Mononuclear cell (primary cell): ENCODE data around the gene HIVEP3. TPM values are rescaled to one million over a fixed set of nuclear protein-coding genes. Genes with fewer than 3 reads are reported as not detected.

Source experiments
- H3K27me3 ChIP-seq: 2 replicates; pipeline ENCODE4 v1.6.0; 2011; ENCODE audit warnings: low read length, control low read depth; ENCODE audit not compliant: insufficient read depth
- H3K4me1 ChIP-seq: 2 replicates; pipeline ENCODE4 v1.5.1; 2011; ENCODE audit warnings: mild to moderate bottlenecking, low read length, control low read depth; ENCODE audit not compliant: insufficient read depth
- H3K4me3 ChIP-seq: 2 replicates; pipeline ENCODE4 v1.5.1; 2011; ENCODE audit warnings: mild to moderate bottlenecking, low read length, moderate library complexity
- H3K9me3 ChIP-seq: 2 replicates; pipeline ENCODE4 v1.5.1; 2011; ENCODE audit warnings: low read depth, mild to moderate bottlenecking, control low read depth, low read length
- total RNA-seq: library from RNA; depleted of rRNA; stranded (reverse); fragments of >200 nt; gene quantifications from one replicate; pipeline ENCODE4 v1.2.3, GENCODE V29; 2012

Gene HIVEP3
- total RNA-seq, 1 donor = 3.9 TPM

DNA sequence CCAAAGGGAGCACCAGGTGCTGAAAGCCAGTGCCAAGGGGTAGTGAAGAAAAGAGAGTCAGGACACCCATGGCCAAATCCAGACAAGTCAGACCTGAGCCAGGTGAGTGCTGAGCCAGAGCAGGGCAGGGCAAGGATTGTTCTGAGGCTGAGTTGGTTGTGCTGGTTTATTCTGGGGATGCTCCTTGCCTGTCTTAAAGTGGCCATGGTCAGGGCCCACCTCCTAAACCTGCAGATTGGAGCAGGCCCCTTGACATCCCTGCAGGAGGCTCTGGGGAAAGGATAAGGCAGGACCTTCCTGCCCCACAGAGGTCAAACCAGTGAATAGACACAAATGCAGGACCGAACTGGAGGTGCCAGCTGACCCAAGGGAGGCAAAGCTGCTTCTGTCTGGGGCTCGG lies 138.4 kb downstream of the HIVEP3 start:
- no peaks in the 10 kb centered on the region for H3K27me3 ChIP-seq
- peaks cover 21% of the 10 kb centered on the region for H3K4me1 ChIP-seq
- no peak overlapping the region for H3K4me3 ChIP-seq
- H3K9me3 ChIP-seq = no peaks in the 10 kb centered on the region

DNA sequence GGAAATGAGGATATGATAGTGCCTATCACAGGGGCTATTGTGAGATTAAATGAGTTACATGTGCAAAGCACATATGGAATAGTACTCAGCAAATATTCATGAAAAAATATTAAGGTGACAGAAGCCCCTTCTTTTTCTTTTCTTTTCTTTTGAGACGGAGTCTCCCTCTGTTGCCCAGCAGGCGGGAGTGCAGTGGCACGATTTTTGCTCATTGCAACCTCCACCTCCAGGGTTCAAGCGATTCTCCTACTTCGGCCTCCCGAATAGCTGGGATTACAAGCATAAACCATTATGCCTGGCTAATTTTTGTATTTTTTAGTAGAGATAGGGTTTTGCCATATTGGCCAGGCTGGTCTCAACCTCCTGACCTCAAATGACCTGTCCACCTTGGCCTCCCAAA lies 139.4 kb downstream of the HIVEP3 start:
- H3K4me1 ChIP-seq = peaks cover 14% of the 10 kb centered on the region
- H3K4me3 ChIP-seq = no peak overlapping the region
- H3K27me3 ChIP-seq = no peaks in the 10 kb centered on the region
- H3K9me3 ChIP-seq = no peaks in the 10 kb centered on the region

GRCh38 chr1:41777695-41778094 lies 141.0 kb downstream of the HIVEP3 start:
- Histone ChIP-seq H3K4me1 (peaks cover 8% of the 10 kb centered on the region), H3K9me3 (no peaks in the 10 kb centered on the region), H3K4me3 (no peak overlapping the region), H3K27me3 (no peaks in the 10 kb centered on the region)

DNA sequence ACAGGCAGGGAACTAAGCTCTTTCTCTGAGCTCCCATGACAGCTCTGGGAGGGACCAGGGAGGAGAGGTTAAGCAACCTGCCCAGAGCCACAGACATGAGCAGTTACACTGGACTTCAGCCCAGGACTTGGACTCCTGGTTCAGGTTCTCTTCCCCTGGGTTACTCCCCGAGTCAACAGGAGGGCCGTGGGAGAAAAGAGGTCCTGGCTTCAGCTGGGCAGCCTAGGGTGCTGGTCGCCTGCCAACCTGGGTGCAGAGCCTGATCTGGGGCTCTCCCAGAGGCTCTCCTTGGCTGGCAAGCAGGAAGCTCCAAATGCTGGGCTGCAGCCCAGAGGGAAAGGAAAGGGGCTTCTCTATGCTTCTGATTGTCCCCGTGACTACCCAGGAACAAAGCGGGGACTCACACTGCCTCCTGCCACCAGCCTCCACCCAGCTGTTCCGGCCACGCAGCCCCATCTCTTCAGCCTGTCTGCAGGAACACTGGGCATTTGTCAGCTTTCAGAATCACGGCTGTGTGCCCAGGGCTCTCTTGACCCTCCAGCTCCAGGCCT lies 141.8 kb downstream of the HIVEP3 start:
- no peaks in the 10 kb centered on the region for H3K27me3 ChIP-seq
- H3K4me1 ChIP-seq = peaks cover 11% of the 10 kb centered on the region
- no peaks in the 10 kb centered on the region for H3K9me3 ChIP-seq
- no peak overlapping the region for H3K4me3 ChIP-seq

- no peak overlapping the region for H3K4me3 ChIP-seq
- no peaks in the 10 kb centered on the region for H3K27me3 ChIP-seq
- peaks cover 20% of the 10 kb centered on the region for H3K4me1 ChIP-seq
- H3K9me3 ChIP-seq = no peaks in the 10 kb centered on the region
Observed at GRCh38 chr1:41775956-41776585, 142.7 kb downstream of the HIVEP3 start.

GRCh38 chr1:41774471-41774990 lies 144.2 kb downstream of the HIVEP3 start:
- Histone ChIP-seq H3K4me3 (no peak overlapping the region), H3K4me1 (peaks cover 32% of the 10 kb centered on the region), H3K9me3 (no peaks in the 10 kb centered on the region), H3K27me3 (no peaks in the 10 kb centered on the region)

DNA sequence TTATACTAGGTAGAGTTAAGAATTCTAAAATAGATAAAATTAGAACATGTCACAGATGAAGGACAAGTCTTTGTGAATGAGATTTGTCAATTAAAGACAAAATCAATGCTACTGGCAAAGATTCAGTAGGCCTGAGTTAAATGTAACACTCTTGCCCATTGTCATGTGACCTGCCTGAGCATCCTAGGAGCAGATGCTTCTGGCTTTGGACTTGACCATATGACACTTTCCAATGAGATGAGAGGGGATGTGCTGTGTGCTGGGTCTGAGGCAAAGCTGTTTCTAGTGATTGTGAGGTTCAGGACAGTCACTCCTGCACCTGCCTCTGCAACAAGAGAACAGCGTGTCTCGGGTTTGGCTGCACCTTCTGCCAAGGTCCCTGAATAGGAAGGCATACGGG lies 144.9 kb downstream of the HIVEP3 start:
- Histone ChIP-seq H3K4me1 (peaks cover 39% of the 10 kb centered on the region), H3K4me3 (no peak overlapping the region), H3K9me3 (no peaks in the 10 kb centered on the region), H3K27me3 (no peaks in the 10 kb centered on the region)

DNA sequence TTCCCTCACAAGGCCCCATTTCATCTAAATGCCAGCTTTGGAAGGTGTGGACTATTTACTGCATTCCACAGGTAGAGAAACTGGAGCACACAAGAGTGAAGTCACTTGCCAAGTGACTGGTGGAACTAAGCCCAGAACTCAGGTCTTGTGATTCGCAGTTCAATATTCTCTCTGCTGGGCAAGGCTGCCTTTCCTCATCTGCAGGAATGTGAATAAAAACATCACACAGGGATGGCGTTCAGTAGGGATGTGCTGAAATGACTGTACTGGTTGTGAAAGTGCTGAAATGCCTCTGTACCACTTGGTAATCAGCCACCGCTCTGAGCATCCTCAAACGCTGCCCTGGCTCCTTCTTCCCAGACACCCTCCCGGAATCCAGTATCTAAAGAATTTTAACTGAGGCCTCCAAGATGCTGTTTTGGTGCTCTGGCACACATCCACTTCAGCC lies 145.6 kb downstream of the HIVEP3 start:
- Histone ChIP-seq H3K4me3 (no peak overlapping the region), H3K4me1 (peaks cover 45% of the 10 kb centered on the region), H3K27me3 (no peaks in the 10 kb centered on the region), H3K9me3 (no peaks in the 10 kb centered on the region)

GRCh38 chr1:41769068-41769467 lies 149.7 kb downstream of the HIVEP3 start:
- H3K4me3 ChIP-seq = no peak overlapping the region
- no peaks in the 10 kb centered on the region for H3K27me3 ChIP-seq
- H3K9me3 ChIP-seq = no peaks in the 10 kb centered on the region
- peaks cover 78% of the 10 kb centered on the region for H3K4me1 ChIP-seq

- H3K4me1 ChIP-seq = peaks cover 83% of the 10 kb centered on the region
- no peak overlapping the region for H3K4me3 ChIP-seq
- H3K27me3 ChIP-seq = no peaks in the 10 kb centered on the region
- H3K9me3 ChIP-seq = no peaks in the 10 kb centered on the region
Observed at GRCh38 chr1:41768583-41768982, 150.1 kb downstream of the HIVEP3 start.

DNA sequence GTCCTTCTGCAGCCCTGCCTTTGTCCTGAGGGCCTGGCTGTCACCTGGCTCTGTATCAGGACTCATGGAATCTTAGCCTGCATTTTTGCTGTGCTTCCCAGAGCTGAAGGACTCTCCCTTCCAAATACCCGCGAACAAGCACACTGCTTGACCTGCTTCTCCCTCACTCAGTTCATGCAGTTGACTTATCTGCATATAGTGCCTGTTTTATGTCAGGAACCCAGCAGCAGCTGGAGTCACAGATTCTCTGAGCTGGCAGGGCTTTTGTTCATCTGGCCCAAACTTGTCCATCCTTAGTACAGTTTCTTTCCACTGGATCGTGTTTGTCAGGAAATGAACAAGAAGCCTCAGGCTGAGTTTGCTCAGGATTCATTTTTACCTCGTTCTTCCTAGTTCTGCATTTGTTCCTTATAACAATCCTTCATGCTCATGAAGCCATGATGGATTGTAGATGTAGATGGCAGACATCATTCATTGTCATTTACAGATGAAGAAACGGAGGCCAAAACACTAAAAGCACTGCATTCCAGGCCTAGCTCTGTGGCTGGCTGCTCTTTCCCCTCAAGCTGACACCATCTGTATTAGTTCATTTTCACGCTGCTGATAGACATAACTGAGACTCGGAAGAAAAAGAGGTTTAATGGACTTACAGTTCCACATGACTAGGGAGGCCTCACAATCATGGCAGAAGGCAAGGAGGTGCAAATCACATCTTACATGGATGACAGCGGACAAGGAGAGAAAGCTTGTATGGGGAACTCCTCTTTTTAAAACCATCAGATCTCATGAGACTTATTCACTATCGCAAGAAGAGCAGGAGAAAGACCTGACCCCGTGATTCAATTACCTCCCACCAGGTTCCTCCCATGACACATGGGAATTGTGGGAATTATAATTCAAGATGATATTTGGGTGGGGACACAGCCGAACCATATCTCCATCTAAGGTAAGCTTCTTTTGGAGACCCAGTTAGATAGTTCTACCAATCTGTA lies 150.9 kb downstream of the HIVEP3 start:
- no peak overlapping the region for H3K4me3 ChIP-seq
- H3K27me3 ChIP-seq = no peaks in the 10 kb centered on the region
- H3K9me3 ChIP-seq = no peaks in the 10 kb centered on the region
- H3K4me1 ChIP-seq = peaks cover 84% of the 10 kb centered on the region

GRCh38 chr1:41766546-41766945 lies 152.2 kb downstream of the HIVEP3 start:
- Histone ChIP-seq H3K4me3 (no peak overlapping the region), H3K4me1 (peaks cover 77% of the 10 kb centered on the region), H3K9me3 (no peaks in the 10 kb centered on the region), H3K27me3 (no peaks in the 10 kb centered on the region)

DNA sequence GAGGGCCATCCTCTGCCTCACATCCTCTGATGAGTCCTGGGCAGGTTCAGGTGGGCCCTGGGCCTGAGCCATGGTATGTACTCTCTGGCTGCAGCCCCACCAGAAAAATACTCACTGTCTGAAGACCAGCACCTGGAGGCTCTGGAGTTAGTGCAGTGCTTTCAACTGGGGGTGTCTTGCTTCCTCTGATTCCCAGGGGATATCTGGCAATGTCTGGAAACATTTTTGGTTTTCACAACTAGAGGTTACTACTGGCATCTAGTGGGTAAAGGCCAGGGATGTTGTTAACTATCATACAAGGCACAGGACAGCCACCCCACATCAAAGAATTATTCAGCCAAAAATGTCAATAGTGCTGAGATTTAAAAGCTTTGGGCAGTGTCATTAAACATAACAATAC lies 152.7 kb downstream of the HIVEP3 start:
- Histone ChIP-seq H3K4me3 (no peak overlapping the region), H3K4me1 (peaks cover 72% of the 10 kb centered on the region), H3K9me3 (no peaks in the 10 kb centered on the region), H3K27me3 (no peaks in the 10 kb centered on the region)

GRCh38 chr1:41765152-41765551 lies 153.6 kb downstream of the HIVEP3 start:
- Histone ChIP-seq H3K27me3 (no peaks in the 10 kb centered on the region), H3K4me3 (no peak overlapping the region), H3K4me1 (peaks cover 64% of the 10 kb centered on the region)

DNA sequence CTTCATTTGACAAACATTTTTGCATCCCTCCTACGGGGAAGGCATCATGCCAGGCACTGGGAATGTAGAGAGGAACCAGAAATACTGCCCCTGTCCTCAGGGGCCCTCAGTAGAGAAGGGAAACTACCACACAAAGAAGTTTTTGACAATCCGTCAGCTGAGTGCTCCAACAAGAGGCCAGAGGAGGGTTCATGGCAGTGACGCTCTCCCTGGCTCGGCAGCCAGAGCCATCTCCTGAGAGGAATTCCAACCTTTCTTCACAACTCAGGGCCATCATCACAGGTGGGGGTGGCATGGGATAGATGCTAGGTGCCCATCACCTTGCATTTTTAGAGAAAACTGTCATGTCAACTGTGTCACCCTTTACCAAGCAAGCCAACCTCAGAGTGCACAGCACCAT lies 154.1 kb downstream of the HIVEP3 start:
- H3K4me3 ChIP-seq = no peak overlapping the region
- H3K4me1 ChIP-seq = peaks cover 60% of the 10 kb centered on the region

More at GRCh38 chr1:41765152-41765551, 153.6 kb downstream of the HIVEP3 start:
- H3K9me3 ChIP-seq = no peaks in the 10 kb centered on the region

More for the DNA sequence above, 154.1 kb downstream of the HIVEP3 start:
- H3K9me3 ChIP-seq = no peaks in the 10 kb centered on the region
- no peaks in the 10 kb centered on the region for H3K27me3 ChIP-seq
